HepG2 (cell line): ENCODE data around the gene BCAS1. TPM values are rescaled to one million over a fixed set of nuclear protein-coding genes. Genes with fewer than 3 reads are reported as not detected.

ENCODE experiments used
- ATAC-seq: fragments of 200-7000 bp; cut with Tn5 transposase; 3 replicates; pipeline ENCODE4 v1.9.1; 2020; ENCODE audit warnings: mild to moderate bottlenecking, moderate library complexity
- BruUV-seq: library from RNA; stranded (reverse); fragments of 400-500 nt; replicated peaks from 2 replicates; lab custom pipeline; 2021; lab: Mats Ljungman, UMichigan
- CTCF ChIA-PET: fragments of 300-600 bp; formaldehyde crosslinking; extraction: SDS; loops from one replicate; lab custom pipeline; 2021; ENCODE audit warnings: low total read pairs, inconsistent platforms, low intra/inter-chr PET ratio; lab: Yijun Ruan, JAX
- POLR2A ChIA-PET: fragments of 350-600 bp; sonication (Branson Sonifier 250); formaldehyde crosslinking; loops from one replicate; lab custom pipeline; 2020; ENCODE audit warnings: antibody characterized with exemption, inconsistent platforms; lab: Yijun Ruan, JAX
- DNase-seq: peaks from one replicate; pipeline ENCODE4 v3.0.0-alpha.2; 2015; ENCODE audit warnings: low spot score
- FAIRE-seq: peaks from 3 replicates; lab custom pipeline; 2011; peaks lifted over from hg19 to GRCh38; lab: Jason Lieb, UNC
- H2AFZ ChIP-seq: one replicate; pipeline ENCODE4 v1.6.1; 2011; ENCODE audit warnings: low read length, inconsistent platforms
- H3K27ac ChIP-seq: fragments of 300-600 bp; 3 replicates; pipeline ENCODE4 v1.8.0; 2011; ENCODE audit warnings: mixed run types, mild to moderate bottlenecking, mixed read lengths, low read length, inconsistent platforms; ENCODE audit not compliant: insufficient read depth; ENCODE audit errors: extremely low read length
- H3K27me3 ChIP-seq, 2 experiments: fragments of 200-600 bp in 1 of 2; 2 replicates in 1 of 2; 3 replicates in 1 of 2; pipeline versions ENCODE4 v1.6.0 to v1.8.0; 2011; ENCODE audit warnings: low read length in 2 of 2, mild to moderate bottlenecking in 2 of 2, moderate library complexity in 2 of 2, inconsistent platforms in 1 of 2; ENCODE audit not compliant: insufficient read depth in 2 of 2, control insufficient read depth in 1 of 2
- H3K36me3 ChIP-seq, 2 experiments: fragments of 200-600 bp in 1 of 2; replicated peaks in 1 of 2; 2 replicates in 1 of 2; 3 replicates in 1 of 2; pipeline versions ENCODE4 v1.5.1 to v1.8.0; 2011; ENCODE audit warnings: low read length in 2 of 2, inconsistent platforms in 1 of 2; ENCODE audit not compliant: insufficient read depth in 2 of 2, control insufficient read depth in 1 of 2
- H3K4me1 ChIP-seq: 2 replicates; pipeline ENCODE4 v1.5.1; 2012; ENCODE audit warnings: low read length, inconsistent platforms; ENCODE audit not compliant: insufficient read depth
- H3K4me2 ChIP-seq: 2 replicates; pipeline ENCODE4 v1.6.0; 2011; ENCODE audit warnings: low read depth, low read length, inconsistent platforms
- H3K4me3 ChIP-seq, 3 experiments: fragments of 200-600 bp in 1 of 3; sonication (generic), shearing (Covaris generic) in 1 of 3; replicated peaks in 1 of 3; 2 replicates each; pipeline ENCODE4 v1.5.1; 2011 to 2016; ENCODE audit warnings: low read length in 3 of 3, inconsistent platforms in 2 of 3, low read depth in 2 of 3, mild to moderate bottlenecking in 2 of 3, control low read depth in 1 of 3, mixed read lengths in 1 of 3; ENCODE audit not compliant: insufficient read depth in 1 of 3
- H3K79me2 ChIP-seq: one replicate; pipeline ENCODE4 v1.6.1; 2011; ENCODE audit warnings: low read length, inconsistent platforms; ENCODE audit not compliant: insufficient read depth
- H3K9ac ChIP-seq: 2 replicates; pipeline ENCODE4 v1.6.0; 2011; ENCODE audit warnings: mild to moderate bottlenecking, low read depth, low read length, inconsistent platforms; ENCODE audit not compliant: insufficient read depth
- H3K9me3 ChIP-seq: 2 replicates; pipeline ENCODE4 v1.5.1; 2012; ENCODE audit warnings: mild to moderate bottlenecking, low read length
- H4K20me1 ChIP-seq: 2 replicates; pipeline ENCODE4 v1.6.0; 2011; ENCODE audit warnings: inconsistent platforms, mild to moderate bottlenecking, low read length, moderate library complexity; ENCODE audit not compliant: insufficient read depth
- BCL6 ChIP-seq: IDR thresholded peaks from 2 replicates; pipeline ENCODE4 v1.6.1; 2016; ENCODE audit warnings: missing genetic modification reagents, missing compliant biosample characterization
- MXD4 ChIP-seq: IDR thresholded peaks from 2 replicates; pipeline ENCODE4 v1.6.1; 2016; ENCODE audit warnings: mild to moderate bottlenecking, missing biosample characterization, missing genetic modification reagents
- NFKB2 ChIP-seq: sonication (generic); formaldehyde crosslinking; IDR thresholded peaks from 2 replicates; pipeline ENCODE4 v1.4.0; 2020; ENCODE audit warnings: missing genetic modification reagents, borderline replicate concordance
- NONO ChIP-seq, 2 experiments: fragments of 450-650 bp in 1 of 2; sonication (generic) in 1 of 2; formaldehyde crosslinking in 1 of 2; IDR thresholded peaks in 1 of 2; conservative IDR thresholded peaks in 1 of 2; 2 replicates each; pipeline versions ENCODE4 v1.6.1 to v1.8.0; 2017 to 2022; ENCODE audit warnings: mild to moderate bottlenecking in 1 of 2, missing genetic modification reagents in 1 of 2, moderate library complexity in 1 of 2
- RARA ChIP-seq: IDR thresholded peaks from 2 replicates; pipeline ENCODE4 v1.6.1; 2016; ENCODE audit warnings: missing genetic modification reagents, missing compliant biosample characterization
- REXO4 ChIP-seq: sonication (generic); formaldehyde crosslinking; IDR thresholded peaks from 2 replicates; pipeline ENCODE4 v1.8.0; 2022; ENCODE audit warnings: missing genetic modification reagents, mild to moderate bottlenecking, borderline replicate concordance
- RFXANK ChIP-seq: IDR thresholded peaks from 2 replicates; pipeline ENCODE4 v1.6.1; 2016
- SMARCC2 ChIP-seq: fragments of 450-650 bp; IDR thresholded peaks from 2 replicates; pipeline ENCODE4 v1.6.1; 2017; ENCODE audit warnings: antibody characterized with exemption, mild to moderate bottlenecking
- TCF12 ChIP-seq, 2 experiments: fragments of 450-650 bp in 1 of 2; sonication (generic) in 1 of 2; formaldehyde crosslinking in 1 of 2; IDR thresholded peaks; 2 replicates each; pipeline versions ENCODE4 v1.6.1 to v1.8.0; 2017 to 2022; ENCODE audit warnings: antibody characterized with exemption in 1 of 2, mild to moderate bottlenecking in 1 of 2, missing genetic modification reagents in 1 of 2, moderate library complexity in 1 of 2
- ZFP36L2 ChIP-seq: sonication (generic); formaldehyde crosslinking; IDR thresholded peaks from 2 replicates; pipeline ENCODE4 v1.4.0; 2020; ENCODE audit warnings: missing genetic modification reagents
- ZNF282 ChIP-seq: fragments of 450-650 bp; IDR thresholded peaks from 2 replicates; pipeline ENCODE4 v1.6.1; 2018; ENCODE audit not compliant: partially characterized antibody
- ZNF614 ChIP-seq: IDR thresholded peaks from 2 replicates; pipeline ENCODE4 v1.6.1; 2018; ENCODE audit warnings: missing biosample characterization, missing genetic modification reagents, inconsistent platforms, borderline replicate concordance
- ZNF776 ChIP-seq: sonication (generic); formaldehyde crosslinking; IDR thresholded peaks from 2 replicates; pipeline ENCODE4 v1.4.0; 2020; ENCODE audit warnings: mild to moderate bottlenecking, missing genetic modification reagents
- WGBS: methylation state at CpG from one replicate; pipeline ENCODE4 v1.1.6; 2017; ENCODE audit warnings: low lambda C conversion rate; 5-methylcytosine and 5-hydroxymethylcytosine counted together
- in situ Hi-C: cut with HindIII; loops from 2 replicates; pipeline ENCODE4 v1.10.0; 2017; ENCODE audit warnings: low pct_unique_long_range_greater_than_20kb; ENCODE audit not compliant: extremely low pct_ligation_motif_present
- intact Hi-C: fragments of 100-400 bp; cut with micrococcal nuclease; formaldehyde crosslinking; loops from one replicate; pipeline ENCODE4 v1.10.0; 2022; ENCODE audit not compliant: unreplicated experiment
- polyA plus RNA-seq, 8 experiments: library from polyadenylated mRNA; depleted of rRNA in 3 of 8; stranded (reverse) in 7 of 8; unstranded in 1 of 8; fragments of >200 nt; fragmentation: Illumina TruSeq in 4 of 8; extraction: Trizol in 4 of 8; gene quantifications; 2 replicates each; pipeline versions ENCODE4 v1.2.1 to v1.2.3, GENCODE V29; 2011 to 2016; ENCODE audit warnings: low read depth in 4 of 8, missing spikeins in 1 of 8, mixed read lengths in 1 of 8; ENCODE audit not compliant: insufficient read depth in 1 of 8
- total RNA-seq, 5 experiments: library from RNA; depleted of rRNA; stranded (reverse); fragments of >200 nt; fragmentation: Illumina TruSeq; extraction: Trizol; gene quantifications; 2 replicates each; pipeline ENCODE4 v1.2.3, GENCODE V29; 2016; ENCODE audit warnings: low read depth in 1 of 5
- TF ChIP-seq, protein P1 (sequence below): sonication (generic); formaldehyde crosslinking; IDR thresholded peaks from 2 replicates; pipeline ENCODE4 v1.4.0; 2020; ENCODE audit warnings: missing genetic modification reagents, borderline replicate concordance
- TF ChIP-seq, protein P2 (sequence below): sonication (generic); formaldehyde crosslinking; IDR thresholded peaks from 2 replicates; pipeline ENCODE4 v1.8.0; 2022; ENCODE audit warnings: mild to moderate bottlenecking, missing genetic modification reagents; ENCODE audit not compliant: insufficient replicate concordance
- TF ChIP-seq, protein P3 (sequence below): sonication (generic); formaldehyde crosslinking; IDR thresholded peaks from 2 replicates; pipeline ENCODE4 v1.8.1; 2023; ENCODE audit warnings: mild to moderate bottlenecking, missing genetic modification reagents
- TF ChIP-seq, protein P4 (sequence below): sonication (generic); formaldehyde crosslinking; IDR thresholded peaks from 2 replicates; pipeline ENCODE4 v1.5.1; 2020; ENCODE audit warnings: missing genetic modification reagents, mild to moderate bottlenecking, borderline replicate concordance

The BCAS1 gene
- total and polyA plus RNA-seq, 2 of the 13 experiments (the other 11 are each of a cell fraction or from before 2014, with no cell fraction given) = 0.55 to 0.91 TPM

DNA sequence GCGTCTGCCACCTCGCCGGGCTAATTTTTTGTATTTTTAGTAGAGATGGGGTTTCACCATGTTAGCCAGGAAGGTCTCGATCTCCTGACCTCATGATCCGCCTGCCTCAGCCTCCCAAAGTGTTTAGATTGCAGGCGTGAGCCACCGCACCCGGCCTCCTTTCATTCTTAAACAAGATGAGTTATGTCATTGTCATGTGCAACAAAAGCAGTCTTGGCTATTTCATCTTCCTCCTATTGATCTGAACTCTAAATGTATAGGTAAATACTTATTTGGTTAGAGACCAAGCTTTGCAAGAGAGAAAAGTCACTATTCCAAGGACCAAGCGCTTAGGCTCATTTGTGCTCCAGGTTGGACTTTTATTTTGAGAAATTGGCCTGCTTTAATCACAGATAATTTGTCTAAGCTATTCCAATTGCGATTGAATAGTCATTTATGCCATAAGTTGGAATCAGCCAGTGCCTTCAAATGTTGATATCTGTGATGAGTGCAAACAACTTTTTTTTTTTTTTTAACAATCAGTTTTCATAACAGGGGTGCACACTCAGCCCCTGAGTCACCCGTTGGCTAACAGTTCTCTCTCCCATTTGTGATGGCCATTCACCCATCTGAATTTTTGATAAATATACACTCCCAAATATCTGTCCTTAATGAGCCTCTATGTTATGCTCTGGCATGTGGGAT, 167.3 kb downstream of the BCAS1 start:
- POLR2A ChIA-PET = no interaction called here
- DNase-seq (no peak), FAIRE-seq (no peak), ATAC-seq (no peak)
- no peaks in the 10 kb centered on the region for H3K9me3 ChIP-seq
- no peaks in the 10 kb centered on the region for H4K20me1 ChIP-seq
- no peak overlapping the region for H3K4me3 ChIP-seq
- no peak overlapping the region for H3K4me2 ChIP-seq
- no peak overlapping the region for H3K9ac ChIP-seq
- H3K36me3 ChIP-seq = no peaks in the 10 kb centered on the region
- intact Hi-C loops (no loop called here), in situ Hi-C loops (no loop called here)
- no peak overlapping the region for H3K27ac ChIP-seq
- H3K4me1 ChIP-seq = peaks cover 32% of the 10 kb centered on the region
- H2AFZ ChIP-seq = no peak overlapping the region
- CTCF ChIA-PET = no interaction called here
- peaks cover 0 to 10% of the 10 kb centered on the region in 2 experiments; a peak in 2 of 5 replicates for H3K27me3 ChIP-seq
- WGBS = 71% methylated on average over 11 of the region's 11 CpGs
- H3K79me2 ChIP-seq = no peaks in the 10 kb centered on the region
- no TSS peak for BruUV-seq
- TF ChIP-seq ZNF282 (no peak), NFKB2 (CRISPR knock-in tag) (no peak), ZNF776 (CRISPR knock-in tag) (no peak), SMARCC2 (no peak), RFXANK (CRISPR knock-in tag) (no peak), ZFP36L2 (no peak), MXD4 (CRISPR knock-in tag) (no peak), REXO4 (CRISPR knock-in tag) (no peak), RARA (CRISPR knock-in tag) (no peak), NONO (IDR thresholded peaks at IDR 0.05) (no peak), NONO (CRISPR knock-in tag; conservative IDR thresholded peaks at IDR 0.05) (no peak), ZNF614 (CRISPR knock-in tag) (no peak), TCF12 (IDR thresholded peaks at IDR 0.05) (no peak), TCF12 (CRISPR knock-in tag; IDR thresholded peaks at IDR 0.05) (no peak), BCL6 (no peak)
- TF ChIP-seq, protein P1, sequence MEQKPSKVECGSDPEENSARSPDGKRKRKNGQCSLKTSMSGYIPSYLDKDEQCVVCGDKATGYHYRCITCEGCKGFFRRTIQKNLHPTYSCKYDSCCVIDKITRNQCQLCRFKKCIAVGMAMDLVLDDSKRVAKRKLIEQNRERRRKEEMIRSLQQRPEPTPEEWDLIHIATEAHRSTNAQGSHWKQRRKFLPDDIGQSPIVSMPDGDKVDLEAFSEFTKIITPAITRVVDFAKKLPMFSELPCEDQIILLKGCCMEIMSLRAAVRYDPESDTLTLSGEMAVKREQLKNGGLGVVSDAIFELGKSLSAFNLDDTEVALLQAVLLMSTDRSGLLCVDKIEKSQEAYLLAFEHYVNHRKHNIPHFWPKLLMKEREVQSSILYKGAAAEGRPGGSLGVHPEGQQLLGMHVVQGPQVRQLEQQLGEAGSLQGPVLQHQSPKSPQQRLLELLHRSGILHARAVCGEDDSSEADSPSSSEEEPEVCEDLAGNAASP (CRISPR knock-in tag) = no peak
- TF ChIP-seq, protein P2, sequence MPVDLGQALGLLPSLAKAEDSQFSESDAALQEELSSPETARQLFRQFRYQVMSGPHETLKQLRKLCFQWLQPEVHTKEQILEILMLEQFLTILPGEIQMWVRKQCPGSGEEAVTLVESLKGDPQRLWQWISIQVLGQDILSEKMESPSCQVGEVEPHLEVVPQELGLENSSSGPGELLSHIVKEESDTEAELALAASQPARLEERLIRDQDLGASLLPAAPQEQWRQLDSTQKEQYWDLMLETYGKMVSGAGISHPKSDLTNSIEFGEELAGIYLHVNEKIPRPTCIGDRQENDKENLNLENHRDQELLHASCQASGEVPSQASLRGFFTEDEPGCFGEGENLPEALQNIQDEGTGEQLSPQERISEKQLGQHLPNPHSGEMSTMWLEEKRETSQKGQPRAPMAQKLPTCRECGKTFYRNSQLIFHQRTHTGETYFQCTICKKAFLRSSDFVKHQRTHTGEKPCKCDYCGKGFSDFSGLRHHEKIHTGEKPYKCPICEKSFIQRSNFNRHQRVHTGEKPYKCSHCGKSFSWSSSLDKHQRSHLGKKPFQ (CRISPR knock-in tag) = no peak
- TF ChIP-seq, protein P3, sequence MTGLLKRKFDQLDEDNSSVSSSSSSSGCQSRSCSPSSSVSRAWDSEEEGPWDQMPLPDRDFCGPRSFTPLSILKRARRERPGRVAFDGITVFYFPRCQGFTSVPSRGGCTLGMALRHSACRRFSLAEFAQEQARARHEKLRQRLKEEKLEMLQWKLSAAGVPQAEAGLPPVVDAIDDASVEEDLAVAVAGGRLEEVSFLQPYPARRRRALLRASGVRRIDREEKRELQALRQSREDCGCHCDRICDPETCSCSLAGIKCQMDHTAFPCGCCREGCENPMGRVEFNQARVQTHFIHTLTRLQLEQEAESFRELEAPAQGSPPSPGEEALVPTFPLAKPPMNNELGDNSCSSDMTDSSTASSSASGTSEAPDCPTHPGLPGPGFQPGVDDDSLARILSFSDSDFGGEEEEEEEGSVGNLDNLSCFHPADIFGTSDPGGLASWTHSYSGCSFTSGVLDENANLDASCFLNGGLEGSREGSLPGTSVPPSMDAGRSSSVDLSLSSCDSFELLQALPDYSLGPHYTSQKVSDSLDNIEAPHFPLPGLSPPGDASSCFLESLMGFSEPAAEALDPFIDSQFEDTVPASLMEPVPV = no peak
- TF ChIP-seq, protein P4, sequence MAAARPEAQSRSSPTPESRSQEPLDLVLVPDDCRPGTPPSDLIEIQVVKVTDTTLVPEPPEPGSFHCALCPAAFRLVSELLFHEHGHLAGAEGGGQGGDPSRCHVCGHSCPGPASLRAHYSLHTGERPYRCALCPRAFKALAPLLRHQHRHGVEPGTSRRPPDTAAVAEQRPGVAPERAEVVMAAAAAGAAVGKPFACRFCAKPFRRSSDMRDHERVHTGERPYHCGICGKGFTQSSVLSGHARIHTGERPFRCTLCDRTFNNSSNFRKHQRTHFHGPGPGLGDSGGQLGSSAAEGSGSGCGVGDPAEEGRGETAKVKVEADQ (CRISPR knock-in tag) = no peak
